HG02798 (cell line): ENCODE data around the gene POLR2A.

Source experiments
- ATAC-seq: cut with Tn5 transposase; IDR thresholded peaks from one replicate; pipeline ENCODE4 v1.9.1; 2021; ENCODE audit warnings: mild to moderate bottlenecking; ENCODE audit not compliant: unreplicated experiment, poor library complexity

Gene POLR2A

GRCh38 chr17:7499161-7499560 lies 15.0 kb downstream of the POLR2A start:
- ATAC-seq, result no peak

GRCh38 chr17:7501729-7502128 lies 17.6 kb downstream of the POLR2A start:
- no peak for ATAC-seq

DNA sequence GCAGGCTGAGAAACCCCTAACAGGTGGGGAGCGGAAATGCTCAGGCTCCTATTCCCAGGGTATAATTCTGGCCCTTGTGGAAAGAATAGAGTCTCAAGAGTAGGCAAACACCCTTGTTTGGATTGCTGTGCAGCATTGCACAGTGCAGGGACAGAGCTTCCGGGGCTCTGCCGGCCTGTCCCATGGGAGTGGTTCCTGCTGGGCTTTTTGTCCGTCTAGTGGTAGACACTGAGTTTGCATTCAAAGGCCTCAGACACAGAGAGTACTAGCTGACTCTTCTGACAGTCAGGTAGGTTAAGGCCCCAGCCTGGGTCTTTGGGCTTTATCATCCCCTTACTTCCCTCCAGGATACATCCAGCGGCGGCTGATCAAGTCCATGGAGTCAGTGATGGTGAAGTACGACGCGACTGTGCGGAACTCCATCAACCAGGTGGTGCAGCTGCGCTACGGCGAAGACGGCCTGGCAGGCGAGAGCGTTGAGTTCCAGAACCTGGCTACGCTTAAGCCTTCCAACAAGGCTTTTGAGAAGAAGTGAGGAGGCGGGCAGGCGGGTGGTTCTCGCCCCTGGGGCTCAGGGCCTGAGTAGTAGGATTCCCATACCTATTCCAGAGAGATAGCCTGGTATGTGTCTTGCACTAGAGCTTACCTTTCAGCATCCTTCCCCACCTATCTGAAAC lies 18.1 kb downstream of the POLR2A start:
- ATAC-seq, result no peak

DNA sequence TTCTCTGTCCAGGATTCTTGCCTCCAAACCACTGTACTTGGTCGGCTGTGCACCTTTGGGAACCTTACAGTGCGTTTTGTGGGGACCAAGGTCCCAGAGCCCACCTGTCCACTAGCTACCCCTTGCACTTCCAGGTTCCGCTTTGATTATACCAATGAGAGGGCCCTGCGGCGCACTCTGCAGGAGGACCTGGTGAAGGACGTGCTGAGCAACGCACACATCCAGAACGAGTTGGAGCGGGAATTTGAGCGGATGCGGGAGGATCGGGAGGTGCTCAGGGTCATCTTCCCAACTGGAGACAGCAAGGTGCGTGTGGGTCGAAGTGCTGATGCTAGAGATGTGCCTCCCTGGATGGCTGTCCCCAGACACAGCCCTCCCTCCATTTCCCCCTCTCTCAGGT lies 18.8 kb downstream of the POLR2A start:
- ATAC-seq, result no peak

DNA sequence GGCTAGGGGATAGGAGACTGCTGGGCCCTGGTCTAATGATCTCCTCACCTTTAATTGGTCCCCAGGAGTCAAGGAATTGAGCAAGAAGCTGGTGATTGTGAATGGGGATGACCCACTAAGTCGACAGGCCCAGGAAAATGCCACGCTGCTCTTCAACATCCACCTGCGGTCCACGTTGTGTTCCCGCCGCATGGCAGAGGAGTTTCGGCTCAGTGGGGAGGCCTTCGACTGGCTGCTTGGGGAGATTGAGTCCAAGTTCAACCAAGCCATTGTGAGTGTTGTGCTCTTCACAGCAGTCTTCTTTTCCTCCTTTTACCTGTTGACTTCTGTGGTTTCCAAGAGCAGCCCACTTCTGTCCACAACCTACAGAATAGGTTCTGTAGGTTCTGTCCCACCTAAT lies 19.4 kb downstream of the POLR2A start:
- no peak for ATAC-seq

DNA sequence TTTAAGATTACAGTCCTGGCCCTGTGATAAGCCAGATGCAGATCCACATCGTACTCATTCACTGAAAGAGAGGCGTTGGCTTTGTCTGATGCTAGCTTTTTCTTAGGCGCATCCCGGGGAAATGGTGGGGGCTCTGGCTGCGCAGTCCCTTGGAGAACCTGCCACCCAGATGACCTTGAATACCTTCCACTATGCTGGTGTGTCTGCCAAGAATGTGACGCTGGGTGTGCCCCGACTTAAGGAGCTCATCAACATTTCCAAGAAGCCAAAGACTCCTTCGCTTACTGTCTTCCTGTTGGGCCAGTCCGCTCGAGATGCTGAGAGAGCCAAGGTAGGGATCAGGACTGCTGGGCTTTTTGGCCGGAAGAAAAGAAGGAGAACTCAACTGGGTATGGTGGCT lies 24.0 kb downstream of the POLR2A start:
- ATAC-seq, result no peak

GRCh38 chr17:7508846-7509245 lies 24.7 kb downstream of the POLR2A start:
- ATAC-seq, result no peak

- ATAC-seq, result no peak
These were observed 25.8 kb downstream of the POLR2A start for GRCh38 chr17:7509937-7510336.

GRCh38 chr17:7511108-7511507 lies 26.9 kb downstream of the POLR2A start:
- ATAC-seq, result no peak

DNA sequence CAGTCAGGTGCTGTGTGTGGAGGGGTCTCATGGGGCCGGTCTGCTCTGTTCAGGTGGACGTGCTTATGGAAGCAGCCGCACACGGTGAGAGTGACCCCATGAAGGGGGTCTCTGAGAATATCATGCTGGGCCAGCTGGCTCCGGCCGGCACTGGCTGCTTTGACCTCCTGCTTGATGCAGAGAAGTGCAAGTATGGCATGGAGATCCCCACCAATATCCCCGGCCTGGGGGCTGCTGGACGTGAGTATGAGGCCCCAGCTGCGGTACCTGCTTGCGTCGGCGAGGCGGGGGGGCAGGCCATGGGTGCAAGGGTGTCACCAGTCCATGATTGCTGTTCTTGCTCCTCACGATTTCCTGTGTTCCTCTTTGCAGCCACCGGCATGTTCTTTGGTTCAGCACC lies 27.9 kb downstream of the POLR2A start:
- no peak for ATAC-seq

- ATAC-seq, result no peak
These were observed 28.8 kb downstream of the POLR2A start for GRCh38 chr17:7512824-7513540.

- ATAC-seq, result no peak
These were observed 29.8 kb downstream of the POLR2A start for GRCh38 chr17:7513850-7514419.

DNA sequence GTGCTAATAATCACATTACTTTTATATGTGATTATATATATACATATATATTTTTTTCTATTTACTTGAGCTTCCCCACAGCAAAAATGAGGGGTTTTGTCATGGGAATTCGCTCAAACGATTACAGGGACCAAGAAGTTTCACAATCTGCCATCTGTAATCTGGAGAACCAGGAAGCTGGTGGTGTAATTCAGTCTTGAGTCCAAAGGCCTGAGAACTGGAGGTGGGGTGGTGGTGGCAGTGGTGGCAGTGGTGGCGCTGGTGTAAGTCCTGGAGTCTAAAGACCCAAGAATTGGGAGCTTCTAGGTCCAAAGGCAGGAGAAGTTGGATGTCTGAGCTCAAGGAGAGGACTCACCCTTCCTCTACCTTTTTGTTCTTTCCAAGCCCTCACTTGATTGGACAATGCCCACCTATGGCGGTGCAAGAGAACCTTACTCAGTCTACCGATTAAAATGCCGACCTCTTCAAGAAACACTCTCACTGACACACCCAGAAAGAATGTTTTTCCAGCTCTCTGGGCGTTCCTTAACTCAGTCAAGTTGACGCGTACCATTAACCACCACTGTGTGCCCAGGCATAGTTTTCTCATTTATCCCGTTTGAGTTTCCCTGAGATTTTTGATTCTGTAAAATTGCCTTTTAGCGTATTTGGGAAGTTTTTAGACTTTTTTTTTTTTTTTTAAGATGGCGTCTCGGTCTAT lies 31.9 kb downstream of the POLR2A start:
- ATAC-seq, result no peak

- ATAC-seq, result no peak
These were observed 38.9 kb downstream of the POLR2A start for GRCh38 chr17:7523033-7523432.

DNA sequence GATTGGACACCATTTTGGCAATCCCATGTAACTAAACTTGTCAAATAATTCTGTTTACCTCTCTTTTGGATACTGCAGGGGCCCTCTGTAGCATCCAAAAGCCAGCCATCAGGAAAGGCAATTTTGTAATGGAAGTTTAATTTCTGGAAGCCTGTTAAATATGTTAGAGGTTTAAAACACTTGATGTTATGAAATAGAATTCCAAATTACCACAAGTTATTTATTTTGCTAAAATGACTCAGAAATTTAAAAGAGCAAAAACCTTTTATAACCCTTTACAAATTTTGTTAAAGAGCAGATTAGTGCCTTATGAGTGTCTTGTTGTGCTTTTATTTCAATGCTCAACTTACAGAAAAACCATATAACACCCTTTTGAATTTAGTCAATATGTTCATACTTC lies 44.7 kb downstream of the POLR2A start:
- no peak for ATAC-seq

GRCh38 chr17:7530023-7530900 lies 46.1 kb downstream of the POLR2A start:
- ATAC-seq, result no peak

GRCh38 chr17:7538050-7538449 lies 53.9 kb downstream of the POLR2A start:
- ATAC-seq, result no peak

- no peak for ATAC-seq
These were observed 54.9 kb downstream of the POLR2A start for GRCh38 chr17:7538891-7539545.

- ATAC-seq, result no peak
These were observed 57.0 kb downstream of the POLR2A start for GRCh38 chr17:7541074-7541621.
